EH (cell line): ENCODE measurements around the gene LAMA4.
"Not testable (repeated sequence)": the region's sequence is repeated elsewhere in the genome, so short reads cannot be mapped to it uniquely, and the experiment has no call there.

Experiments used
- DNase-seq: peaks from one replicate; pipeline ENCODE4 v3.0.0-alpha.2; 2015; ENCODE audit warnings: low read depth

LAMA4 gene

GRCh38 chr6:112153926-112154607, 100.3 kb downstream of the LAMA4 start:
- peak; percentile 86 for DNase-seq

GRCh38 chr6:112150363-112150762, 104.0 kb downstream of the LAMA4 start:
- peak; percentile 64 for DNase-seq

- DNase-seq = peak; percentile 91
Observed at GRCh38 chr6:112149719-112150263, 104.6 kb downstream of the LAMA4 start.

GRCh38 chr6:112149236-112149635, 105.1 kb downstream of the LAMA4 start:
- DNase-seq = no peak

GRCh38 chr6:112148103-112148502, 106.3 kb downstream of the LAMA4 start:
- no peak for DNase-seq

- DNase-seq = no peak
Observed at GRCh38 chr6:112145080-112145573, 109.2 kb downstream of the LAMA4 start.

- peak; percentile 65 for DNase-seq
Observed at GRCh38 chr6:112144145-112144926, 110.0 kb downstream of the LAMA4 start.

- no peak for DNase-seq
Observed at GRCh38 chr6:112141707-112142106, 112.7 kb downstream of the LAMA4 start.

GRCh38 chr6:112139052-112139451, 115.3 kb downstream of the LAMA4 start:
- no peak for DNase-seq

- DNase-seq = no peak
Observed at GRCh38 chr6:112130878-112131277, 123.5 kb downstream of the LAMA4 start.

- no peak for DNase-seq
Observed at GRCh38 chr6:112128208-112128607, 126.2 kb downstream of the LAMA4 start.

GRCh38 chr6:112123982-112124381, 130.4 kb downstream of the LAMA4 start:
- DNase-seq = no peak

GRCh38 chr6:112122756-112123155, 131.6 kb downstream of the LAMA4 start:
- DNase-seq = no peak

GRCh38 chr6:112118034-112118433, 136.3 kb downstream of the LAMA4 start:
- no peak for DNase-seq

- DNase-seq = peak; percentile 35
Observed at GRCh38 chr6:112117554-112117953, 136.8 kb downstream of the LAMA4 start.

GRCh38 chr6:112116221-112116620, 138.1 kb downstream of the LAMA4 start:
- no peak for DNase-seq

GRCh38 chr6:112114577-112115223, 139.7 kb downstream of the LAMA4 start:
- DNase-seq = no peak

GRCh38 chr6:112113918-112114317, 140.4 kb downstream of the LAMA4 start:
- no peak for DNase-seq

- no peak for DNase-seq
Observed at GRCh38 chr6:112113431-112113830, 140.9 kb downstream of the LAMA4 start.

- DNase-seq = no peak
Observed at GRCh38 chr6:112109262-112109661, 145.1 kb downstream of the LAMA4 start.

GRCh38 chr6:112106562-112106961, 147.8 kb downstream of the LAMA4 start:
- no peak for DNase-seq

- DNase-seq = not testable (repeated sequence)
Observed at GRCh38 chr6:112106026-112106425, 148.3 kb downstream of the LAMA4 start.

- DNase-seq = no peak
Observed at GRCh38 chr6:112100561-112100960, 153.8 kb downstream of the LAMA4 start.
